Tibial artery (tissue), 4 donors: ENCODE measurements around the gene FAP.

Source experiments
- DNase-seq, 2 donors: peaks; one replicate each; pipeline ENCODE4 v3.0.0-alpha.2; 2019
- H3K27ac ChIP-seq, 2 donors: fragments of 200-600 bp; sonication (generic) in 1 of 2; 1 replicate in 1 of 2; 2 replicates in 1 of 2; pipeline ENCODE4 v1.5.1; 2018 to 2019; ENCODE audit warnings: mild to moderate bottlenecking in 1 of 2
- H3K27me3 ChIP-seq, 2 donors: fragments of 200-600 bp; sonication (generic) in 1 of 2; one replicate each; pipeline versions ENCODE4 v1.5.1 to v1.6.0; 2016 to 2019
- H3K36me3 ChIP-seq, 3 donors: fragments of 200-600 bp; sonication (generic) in 2 of 3; one replicate each; pipeline ENCODE4 v1.5.1; 2016 to 2019; ENCODE audit warnings: mild to moderate bottlenecking in 2 of 3
- H3K4me1 ChIP-seq, 4 donors: fragments of 200-600 bp; sonication (generic) in 2 of 4; 1 replicate in 3 of 4; 2 replicates in 1 of 4; pipeline ENCODE4 v1.5.1; 2016 to 2019
- H3K4me3 ChIP-seq, 2 donors: fragments of 200-600 bp; sonication (generic) in 1 of 2; 1 replicate in 1 of 2; 2 replicates in 1 of 2; pipeline ENCODE4 v1.5.1; 2018 to 2019; ENCODE audit warnings: mild to moderate bottlenecking in 2 of 2
- H3K9me3 ChIP-seq, 3 donors: fragments of 200-600 bp; sonication (generic) in 1 of 3; one replicate each; pipeline ENCODE4 v1.5.1; 2016 to 2019
- CTCF ChIP-seq, 2 experiments: fragments of 200-600 bp in 1 of 2; fragments of 450-650 bp in 1 of 2; IDR thresholded peaks; one replicate each; pipeline ENCODE4 v1.5.1; 2017 to 2019; ENCODE audit warnings: antibody characterized with exemption in 2 of 2, mild to moderate bottlenecking in 1 of 2, moderate library complexity in 1 of 2
- intact Hi-C: fragments of 100-400 bp; cut with DNase I; formaldehyde crosslinking; loops from one replicate; pipeline ENCODE4 v1.15.0; 2023; ENCODE audit warnings: low total_unique reads

Gene FAP

DNA sequence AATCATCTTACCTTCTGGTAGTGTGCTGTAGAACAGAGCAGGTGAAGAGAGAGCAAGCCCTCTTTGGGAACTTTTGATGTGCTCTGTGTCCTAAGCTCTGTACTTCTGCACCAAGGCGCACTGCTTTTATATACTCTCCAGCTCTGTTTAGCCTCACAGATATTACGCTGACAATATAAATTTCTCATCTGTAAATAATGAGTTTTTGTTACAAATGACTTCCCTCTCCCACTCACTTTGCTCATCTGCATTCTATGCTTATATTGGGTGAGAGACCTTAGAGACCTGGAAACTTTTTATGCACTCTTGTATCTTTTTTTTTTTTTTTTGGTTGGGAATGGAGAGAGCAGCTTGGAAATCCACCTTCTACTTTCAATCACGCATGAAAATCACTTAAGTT is 91.1 kb downstream of the FAP start, which contains the start of gene GCG:
GCG (minus strand) TSS at position 101 of the 400 bp plus-strand sequence. CDS start 3,069 bp downstream, outside the sequence.
- no peaks in the 10 kb centered on the region for H3K4me1 ChIP-seq
- intact Hi-C loops, result no loop called here
- H3K27me3 ChIP-seq, result no peaks in the 10 kb centered on the region
- H3K27ac ChIP-seq, result no peak within 1 kb of the TSS
- no peaks in the 10 kb centered on the region for H3K9me3 ChIP-seq
- no peak for DNase-seq
- TF ChIP-seq CTCF (IDR thresholded peaks at IDR 0.05), result no peak
- H3K4me3 ChIP-seq, result no peak within 1 kb of the TSS
- H3K36me3 ChIP-seq, result no peaks in the 10 kb centered on the region

GRCh38 chr2:162149940-162150339 is 93.3 kb downstream of the FAP start:
- intact Hi-C loops, result no loop called here

DNA sequence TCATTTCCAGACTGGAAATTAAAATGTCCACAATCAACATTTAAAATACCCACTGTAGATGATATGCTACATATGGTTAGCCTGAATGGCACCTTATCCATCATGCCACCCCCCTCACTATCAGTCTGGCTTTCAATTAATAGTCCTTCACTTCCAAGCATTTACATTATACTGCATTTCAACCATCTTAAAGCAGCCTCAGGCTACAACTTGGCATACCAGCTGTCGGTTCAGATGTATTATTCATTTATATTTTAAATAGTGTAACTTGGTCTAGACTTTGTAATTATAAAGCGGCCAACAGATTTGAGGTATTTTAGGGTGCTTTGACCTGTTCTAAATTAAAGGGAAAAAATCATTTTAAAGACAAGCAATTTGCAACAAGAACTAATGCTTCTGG is 93.8 kb downstream of the FAP start:
- intact Hi-C loops, result no loop called here
- no peaks in the 10 kb centered on the region for H3K9me3 ChIP-seq

More at GRCh38 chr2:162149940-162150339, 93.3 kb downstream of the FAP start:
- H3K4me1 ChIP-seq, result no peaks in the 10 kb centered on the region
- no peak overlapping the region for H3K4me3 ChIP-seq
- no peak for DNase-seq
- no peaks in the 10 kb centered on the region for H3K36me3 ChIP-seq
- no peak for TF ChIP-seq CTCF (IDR thresholded peaks at IDR 0.05)
- no peak overlapping the region for H3K27ac ChIP-seq
- no peaks in the 10 kb centered on the region for H3K9me3 ChIP-seq
- no peaks in the 10 kb centered on the region for H3K27me3 ChIP-seq

GRCh38 chr2:162148956-162149355 is 94.3 kb downstream of the FAP start:
- Histone ChIP-seq H3K36me3 (no peaks in the 10 kb centered on the region), H3K9me3 (no peaks in the 10 kb centered on the region), H3K27ac (no peak overlapping the region), H3K4me3 (no peak overlapping the region), H3K27me3 (no peaks in the 10 kb centered on the region), H3K4me1 (no peaks in the 10 kb centered on the region)
- no peak for DNase-seq
- intact Hi-C loops, result no loop called here
- no peak for TF ChIP-seq CTCF (IDR thresholded peaks at IDR 0.05)

More for the DNA sequence above, 93.8 kb downstream of the FAP start:
- no peak for TF ChIP-seq CTCF (IDR thresholded peaks at IDR 0.05)
- Histone ChIP-seq H3K27me3 (no peaks in the 10 kb centered on the region), H3K36me3 (no peaks in the 10 kb centered on the region), H3K4me3 (no peak overlapping the region), H3K27ac (no peak overlapping the region), H3K4me1 (no peaks in the 10 kb centered on the region)
- DNase-seq, result no peak

GRCh38 chr2:162143969-162144368 is 99.3 kb downstream of the FAP start:
- intact Hi-C loops, result no loop called here
- Histone ChIP-seq H3K27ac (no peak overlapping the region), H3K4me3 (no peak overlapping the region), H3K4me1 (no peaks in the 10 kb centered on the region), H3K36me3 (no peaks in the 10 kb centered on the region), H3K27me3 (no peaks in the 10 kb centered on the region), H3K9me3 (no peaks in the 10 kb centered on the region)
- DNase-seq, result no peak
- no peak for TF ChIP-seq CTCF (IDR thresholded peaks at IDR 0.05)

DNA sequence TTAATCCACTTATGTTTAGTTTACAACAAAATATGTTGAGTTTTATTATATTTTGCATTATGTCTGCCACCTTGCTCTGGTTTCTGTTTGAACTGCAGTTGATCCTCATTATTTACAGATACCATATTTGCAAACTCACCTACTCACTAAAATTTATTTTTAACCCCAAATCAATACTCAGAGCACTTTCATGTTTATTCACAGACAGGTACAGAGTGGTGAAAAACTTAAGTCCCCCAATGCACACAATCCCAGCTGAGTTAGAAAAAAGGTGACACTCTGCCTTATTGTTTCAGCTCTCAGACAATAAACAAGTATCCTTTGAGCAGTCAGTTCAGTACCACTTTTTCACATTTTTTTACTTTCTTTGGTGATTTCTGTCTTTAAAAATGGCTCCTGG is 104.9 kb downstream of the FAP start:
- Histone ChIP-seq H3K27me3 (no peaks in the 10 kb centered on the region), H3K4me3 (no peak overlapping the region), H3K9me3 (no peaks in the 10 kb centered on the region), H3K27ac (no peak overlapping the region), H3K4me1 (no peaks in the 10 kb centered on the region), H3K36me3 (no peaks in the 10 kb centered on the region)
- DNase-seq, result no peak
- TF ChIP-seq CTCF (IDR thresholded peaks at IDR 0.05), result no peak
- intact Hi-C loops, result no loop called here
